Measurements from ENCODE around the gene ANXA7. TPM values are rescaled to one million over a fixed set of nuclear protein-coding genes. Genes with fewer than 3 reads are reported as not detected.

ANXA7 gene
- total RNA-seq, 4 donors from 2014 or later, result 51.9 to 70.1 (median 58.4) TPM

- DNase-seq, result no peak
- peaks cover 0 to 16% (median 3%) of the 10 kb centered on the region in 4 donors for H3K4me1 ChIP-seq
- H3K36me3 ChIP-seq, result no peaks in the 10 kb centered on the region
- no peak overlapping the region for H3K4me3 ChIP-seq
- TF ChIP-seq POLR2A (IDR thresholded peaks at IDR 0.05) (no peak), CTCF (IDR thresholded peaks at IDR 0.05) (no peak)
- H3K27me3 ChIP-seq, result no peaks in the 10 kb centered on the region
- H3K9me3 ChIP-seq, result no peaks in the 10 kb centered on the region
- no peak overlapping the region for H3K27ac ChIP-seq
Observed at GRCh38 chr10:73416571-73416970, 2.7 kb upstream of the ANXA7 start.

- H3K9me3 ChIP-seq, result no peaks in the 10 kb centered on the region
- H3K36me3 ChIP-seq, result no peaks in the 10 kb centered on the region
- H3K4me1 ChIP-seq, result peaks cover 0 to 16% (median 3%) of the 10 kb centered on the region in 4 donors
- no peak for DNase-seq
- no peaks in the 10 kb centered on the region for H3K27me3 ChIP-seq
- H3K27ac ChIP-seq, result peak overlapping the region; percentile 92 to 96 (median 95)
- TF ChIP-seq CTCF (IDR thresholded peaks at IDR 0.05), result no peak
- no peak for TF ChIP-seq POLR2A (IDR thresholded peaks at IDR 0.05)
- H3K4me3 ChIP-seq, result peak overlapping the region; percentile 77 to 91 (median 84)
Observed at GRCh38 chr10:73414230-73414945, 530 bp upstream of the ANXA7 start.

- peak in 2 of 3 donors; percentile 39 to 70 for DNase-seq
Observed at GRCh38 chr10:73413108-73413527, 740 bp downstream of the ANXA7 start.

GRCh38 chr10:73410897-73411296, 3.0 kb downstream of the ANXA7 start:
- no peaks in the 10 kb centered on the region for H3K27me3 ChIP-seq
- peaks cover 0 to 5% (median 0%) of the 10 kb centered on the region in 3 donors for H3K36me3 ChIP-seq
- TF ChIP-seq POLR2A (IDR thresholded peaks at IDR 0.05), result no peak
- no peak for TF ChIP-seq CTCF (IDR thresholded peaks at IDR 0.05)
- H3K4me3 ChIP-seq, result no peak overlapping the region
- no peak overlapping the region for H3K27ac ChIP-seq
- H3K4me1 ChIP-seq, result peaks cover 0 to 16% (median 3%) of the 10 kb centered on the region in 4 donors
- H3K9me3 ChIP-seq, result no peaks in the 10 kb centered on the region
- DNase-seq, result no peak

More at GRCh38 chr10:73413108-73413527, 740 bp downstream of the ANXA7 start:
- Histone ChIP-seq H3K27ac (peak overlapping the region; percentile 92 to 96 (median 95)), H3K36me3 (no peaks in the 10 kb centered on the region), H3K9me3 (no peaks in the 10 kb centered on the region), H3K27me3 (no peaks in the 10 kb centered on the region), H3K4me1 (peaks cover 0 to 16% (median 3%) of the 10 kb centered on the region in 4 donors), H3K4me3 (peak overlapping the region; percentile 77 to 91 (median 84))
- no peak for TF ChIP-seq POLR2A (IDR thresholded peaks at IDR 0.05)
- TF ChIP-seq CTCF (IDR thresholded peaks at IDR 0.05), result peak in 1 of 6 experiments; percentile 8

- no peaks in the 10 kb centered on the region for H3K9me3 ChIP-seq
- H3K4me3 ChIP-seq, result no peak overlapping the region
- H3K27me3 ChIP-seq, result no peaks in the 10 kb centered on the region
- peaks cover 0 to 5% (median 0%) of the 10 kb centered on the region in 3 donors for H3K36me3 ChIP-seq
- no peak for TF ChIP-seq POLR2A (IDR thresholded peaks at IDR 0.05)
- TF ChIP-seq CTCF (IDR thresholded peaks at IDR 0.05), result no peak
- peaks cover 0 to 11% (median 3%) of the 10 kb centered on the region in 4 donors for H3K4me1 ChIP-seq
- no peak overlapping the region for H3K27ac ChIP-seq
- DNase-seq, result no peak
Observed at GRCh38 chr10:73408978-73409521, 4.8 kb downstream of the ANXA7 start.
